GM18499 (cell line): ENCODE data around the gene MAGEE2.
"Not testable (repeated sequence)": the region's sequence is repeated elsewhere in the genome, so short reads cannot be mapped to it uniquely, and the experiment has no call there.

Experiments used
- ATAC-seq: cut with Tn5 transposase; IDR thresholded peaks from one replicate; pipeline ENCODE4 v1.9.1; 2021; ENCODE audit warnings: moderate number of reproducible peaks; ENCODE audit not compliant: insufficient read depth, unreplicated experiment

MAGEE2 gene, protein sequence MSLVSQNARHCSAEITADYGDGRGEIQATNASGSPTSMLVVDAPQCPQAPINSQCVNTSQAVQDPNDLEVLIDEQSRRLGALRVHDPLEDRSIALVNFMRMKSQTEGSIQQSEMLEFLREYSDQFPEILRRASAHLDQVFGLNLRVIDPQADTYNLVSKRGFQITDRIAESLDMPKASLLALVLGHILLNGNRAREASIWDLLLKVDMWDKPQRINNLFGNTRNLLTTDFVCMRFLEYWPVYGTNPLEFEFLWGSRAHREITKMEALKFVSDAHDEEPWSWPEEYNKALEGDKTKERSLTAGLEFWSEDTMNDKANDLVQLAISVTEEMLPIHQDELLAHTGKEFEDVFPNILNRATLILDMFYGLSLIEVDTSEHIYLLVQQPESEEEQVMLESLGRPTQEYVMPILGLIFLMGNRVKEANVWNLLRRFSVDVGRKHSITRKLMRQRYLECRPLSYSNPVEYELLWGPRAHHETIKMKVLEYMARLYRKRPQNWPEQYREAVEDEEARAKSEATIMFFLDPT

DNA sequence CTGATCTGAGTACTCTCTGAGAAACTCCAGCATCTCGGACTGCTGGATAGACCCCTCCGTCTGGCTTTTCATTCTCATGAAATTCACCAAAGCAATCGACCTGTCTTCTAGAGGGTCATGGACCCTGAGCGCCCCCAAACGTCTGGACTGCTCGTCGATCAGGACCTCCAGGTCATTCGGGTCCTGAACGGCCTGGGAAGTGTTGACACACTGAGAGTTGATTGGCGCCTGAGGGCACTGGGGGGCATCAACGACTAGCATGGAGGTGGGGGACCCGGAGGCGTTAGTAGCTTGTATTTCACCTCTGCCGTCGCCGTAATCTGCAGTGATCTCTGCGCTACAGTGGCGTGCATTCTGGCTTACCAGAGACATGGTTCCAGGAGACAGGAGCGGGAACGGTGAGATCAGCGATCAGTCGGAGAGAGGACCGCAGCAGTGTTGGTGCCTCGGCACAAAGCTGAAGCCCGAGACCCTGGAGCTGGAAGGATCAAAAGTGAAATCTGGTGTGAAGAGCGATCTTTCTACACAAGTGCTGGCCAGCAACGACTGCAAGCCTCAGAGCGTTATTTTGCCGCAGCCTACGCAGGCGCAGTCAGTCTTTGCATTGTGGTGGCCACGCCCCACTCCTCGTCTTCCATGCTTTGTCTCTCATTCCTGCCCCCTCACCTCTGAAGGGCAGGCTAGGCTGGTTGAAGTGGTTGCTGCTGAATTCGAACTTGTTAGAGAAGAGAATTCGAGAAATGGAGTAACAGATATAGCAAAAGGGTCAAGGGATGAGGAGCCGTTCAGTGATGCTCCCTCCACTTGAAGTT, at the start of gene MAGEE2:
Gene MAGEE2 (minus strand): TSS at position 575 of the 812 bp plus-strand sequence. CDS start 203 bp downstream, at position 372.
- no peak for ATAC-seq

DNA sequence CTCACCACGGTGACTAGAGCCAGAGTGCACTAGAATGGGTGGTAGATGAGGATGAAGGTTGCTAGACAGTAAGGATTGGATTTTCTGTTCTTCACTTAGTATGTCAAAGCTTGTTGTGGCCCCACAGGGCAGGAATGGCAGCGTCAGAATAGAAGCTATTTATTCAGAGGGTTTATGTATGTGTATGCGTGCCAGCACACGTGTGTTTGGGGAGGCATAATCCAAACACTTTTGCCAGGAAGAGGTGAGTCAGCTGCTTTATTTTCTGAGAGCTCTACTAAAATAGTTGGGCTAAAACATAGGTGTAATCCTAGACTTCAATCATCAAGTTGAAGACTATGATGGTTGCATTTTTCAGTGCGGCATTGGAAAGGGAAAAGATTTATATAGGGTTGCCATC, 1.2 kb upstream of the MAGEE2 start:
- ATAC-seq = no peak

DNA sequence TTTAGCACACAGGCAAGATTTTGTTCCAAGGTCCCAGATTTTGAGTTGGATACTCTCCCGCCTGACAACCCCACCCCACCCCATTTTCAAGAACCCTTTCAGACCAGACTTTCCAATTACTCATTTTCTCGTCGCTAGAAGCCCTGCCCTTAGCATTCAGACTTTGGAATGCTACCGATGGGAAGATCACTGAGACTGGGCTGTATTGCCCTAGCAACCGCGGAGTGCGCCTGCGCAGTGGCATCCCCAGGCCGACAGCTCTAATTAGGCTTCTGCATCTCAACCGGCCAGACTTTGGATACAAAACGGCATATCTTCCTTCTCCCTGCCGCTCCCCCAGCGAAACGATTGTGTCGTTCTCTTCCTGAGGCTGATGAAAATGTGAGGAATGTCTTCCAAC, 3.4 kb downstream of the MAGEE2 start:
- ATAC-seq = no peak

GRCh38 chrX:75768063-75768462, 17.0 kb downstream of the MAGEE2 start:
- ATAC-seq = not testable (repeated sequence)

- ATAC-seq = no peak
Measured at GRCh38 chrX:75748431-75748830, 36.6 kb downstream of the MAGEE2 start.

DNA sequence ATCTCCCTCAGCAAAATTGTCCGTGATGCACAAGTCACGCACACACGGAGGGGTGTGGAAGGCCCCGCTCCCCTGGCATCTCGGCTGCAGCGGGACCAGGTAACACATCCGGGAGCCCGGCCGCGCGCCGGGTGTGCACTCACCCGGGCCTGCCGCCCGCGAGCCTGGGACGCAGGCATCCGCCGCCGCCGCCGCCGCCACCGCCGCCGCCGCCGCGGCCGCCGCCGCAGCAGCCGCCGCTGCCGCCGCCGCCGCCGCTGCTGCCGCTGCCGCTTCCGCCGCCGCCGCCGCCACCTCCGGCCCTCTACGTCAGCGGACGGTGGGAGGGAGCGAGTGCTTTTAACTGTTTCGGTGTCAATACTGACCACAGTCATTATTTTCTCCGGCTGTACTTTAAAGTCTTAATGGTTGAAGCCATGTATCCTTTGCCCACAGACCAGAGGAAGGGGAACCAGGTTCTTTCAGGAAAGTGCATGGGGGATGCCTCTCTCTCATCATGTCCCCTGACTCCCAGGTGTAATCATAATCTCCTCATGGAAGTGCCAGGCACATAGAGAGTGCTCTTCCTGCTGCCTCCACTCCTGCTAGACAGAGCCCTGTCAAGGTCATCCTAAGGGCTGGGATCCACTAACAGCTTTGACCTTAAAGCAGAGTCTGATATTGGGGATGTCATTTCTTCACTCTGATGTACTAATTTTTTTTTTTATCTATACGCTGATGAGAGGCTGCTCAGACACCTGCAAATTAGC, 38.0 kb downstream of the MAGEE2 start:
- no peak for ATAC-seq
